Ovary (tissue), 3 donors: ENCODE measurements around the gene TRIOBP.

Experiments
- CTCF ChIP-seq, 3 donors: fragments of 450-650 bp in 2 of 3; fragments of 200-600 bp in 1 of 3; IDR thresholded peaks; one replicate each; pipeline versions ENCODE4 v1.5.1 to v1.8.0; 2016 to 2022; ENCODE audit warnings: antibody characterized with exemption in 3 of 3, mild to moderate bottlenecking in 1 of 3
- EP300 ChIP-seq: sonication (generic); formaldehyde crosslinking; IDR thresholded peaks from one replicate; pipeline ENCODE4 v1.6.1; 2017; ENCODE audit warnings: antibody characterized with exemption
- donor health status: DM: no; HTN: no; CAD: no.

GRCh38 chr22:37716708-37717107 lies 19.9 kb downstream of the TRIOBP start:
- TF ChIP-seq CTCF (IDR thresholded peaks at IDR 0.05) (no peak), EP300 (no peak)
